HG02943 (cell line): Measurements from ENCODE around the gene RNASEH2A.
"Not testable (repeated sequence)": the region's sequence is repeated elsewhere in the genome, so short reads cannot be mapped to it uniquely, and the experiment has no call there.

Experiments
- ATAC-seq: cut with Tn5 transposase; IDR thresholded peaks from one replicate; pipeline ENCODE4 v1.9.1; 2021; ENCODE audit warnings: mild to moderate bottlenecking, low read depth, moderate library complexity; ENCODE audit not compliant: unreplicated experiment

Gene RNASEH2A

GRCh38 chr19:12792853-12793289 lies 13.5 kb upstream of the RNASEH2A start:
- ATAC-seq, result no peak

- no peak for ATAC-seq
These were observed 12.8 kb upstream of the RNASEH2A start for GRCh38 chr19:12793290-12794195.

- no peak for ATAC-seq
These were observed 12.0 kb upstream of the RNASEH2A start for GRCh38 chr19:12794196-12794941.

- no peak for ATAC-seq
These were observed 11.4 kb upstream of the RNASEH2A start for GRCh38 chr19:12794971-12795381.

GRCh38 chr19:12796146-12797071 lies 10.0 kb upstream of the RNASEH2A start:
- ATAC-seq, result no peak

GRCh38 chr19:12797141-12797587 lies 9.2 kb upstream of the RNASEH2A start:
- ATAC-seq, result no peak

GRCh38 chr19:12797607-12798006 lies 8.8 kb upstream of the RNASEH2A start:
- not testable (repeated sequence) for ATAC-seq

- ATAC-seq, result no peak
These were observed 6.5 kb upstream of the RNASEH2A start for GRCh38 chr19:12799742-12800465.

- no peak for ATAC-seq
These were observed 6.0 kb upstream of the RNASEH2A start for GRCh38 chr19:12800466-12800770.

GRCh38 chr19:12800923-12801465 lies 5.4 kb upstream of the RNASEH2A start:
- no peak for ATAC-seq

GRCh38 chr19:12801466-12802266 lies 4.7 kb upstream of the RNASEH2A start, which contains the start of the genes PRDX2 and THSD8:
PRDX2 (minus strand) TSS chr19:12801800; CDS start chr19:12801261, 539 bp downstream.
THSD8 (plus strand) TSS chr19:12802069; CDS start chr19:12802072, 3 bp downstream.
- ATAC-seq, result no peak

- ATAC-seq, result no peak
These were observed 3.9 kb upstream of the RNASEH2A start for GRCh38 chr19:12802267-12803106.

GRCh38 chr19:12804051-12804450 lies 2.3 kb upstream of the RNASEH2A start:
- ATAC-seq, result no peak

- no peak for ATAC-seq
These were observed 8.7 kb downstream of the RNASEH2A start for GRCh38 chr19:12815088-12815487.

- not testable (repeated sequence) for ATAC-seq
These were observed 10.8 kb downstream of the RNASEH2A start for GRCh38 chr19:12817188-12817587.

- ATAC-seq, result not testable (repeated sequence)
These were observed 11.4 kb downstream of the RNASEH2A start for GRCh38 chr19:12817810-12818209.

- no peak for ATAC-seq
These were observed 15.4 kb downstream of the RNASEH2A start for GRCh38 chr19:12821761-12822160.
